Gastrocnemius medialis (tissue), 4 donors: ENCODE results near the gene CRYBG1. TPM values are rescaled to one million over a fixed set of nuclear protein-coding genes. Genes with fewer than 3 reads are reported as not detected.

ENCODE experiments used
- ATAC-seq, 2 donors: fragments of 150-250 bp; one replicate each; pipeline ENCODE4 v1.9.1; 2016
- DNase-seq, 2 donors: peaks; one replicate each; pipeline ENCODE4 v3.0.0-alpha.2; 2019
- H3K27ac ChIP-seq, 4 donors: fragments of 200-600 bp; sonication (generic); 1 replicate in 1 of 4; 2 replicates in 3 of 4; pipeline ENCODE4 v1.5.1; 2016 to 2018; ENCODE audit warnings: mild to moderate bottlenecking in 2 of 4, moderate library complexity in 1 of 4
- H3K27me3 ChIP-seq, 3 donors: fragments of 200-600 bp; sonication (generic) in 2 of 3; 1 replicate in 1 of 3; 2 replicates in 2 of 3; pipeline versions ENCODE4 v1.5.1 to v1.6.0; 2016 to 2019; ENCODE audit warnings: mild to moderate bottlenecking in 1 of 3, moderate library complexity in 1 of 3
- H3K36me3 ChIP-seq, 2 donors: fragments of 200-600 bp; sonication (generic) in 1 of 2; one replicate each; pipeline ENCODE4 v1.5.1; 2017 to 2018
- H3K4me1 ChIP-seq, 2 donors: fragments of 200-600 bp; sonication (generic) in 1 of 2; one replicate each; pipeline ENCODE4 v1.5.1; 2016 to 2017; ENCODE audit warnings: mild to moderate bottlenecking in 2 of 2
- H3K4me3 ChIP-seq, 4 donors: fragments of 200-600 bp; sonication (generic) in 3 of 4; 1 replicate in 1 of 4; 2 replicates in 3 of 4; pipeline ENCODE4 v1.5.1; 2016 to 2019; ENCODE audit warnings: mild to moderate bottlenecking in 2 of 4
- H3K9me3 ChIP-seq, 3 donors: fragments of 200-600 bp; sonication (generic) in 2 of 3; 1 replicate in 1 of 3; 2 replicates in 2 of 3; pipeline ENCODE4 v1.5.1; 2016 to 2019
- POLR2A ChIP-seq, 2 donors: fragments of 450-650 bp; IDR thresholded peaks; one replicate each; pipeline ENCODE4 v1.6.1; 2017; ENCODE audit warnings: antibody characterized with exemption in 2 of 2, mild to moderate bottlenecking in 2 of 2, moderate library complexity in 2 of 2
- in situ Hi-C, 4 donors: fragments of 200-750 bp; cut with MboI; loops; one replicate each; pipeline versions ENCODE4 v1.15.0 to v1.8.0; 2017; ENCODE audit warnings: low sequenced_read_pairs in 4 of 4
- intact Hi-C: fragments of 100-400 bp; cut with DNase I; formaldehyde crosslinking; loops from one replicate; pipeline ENCODE4 v1.15.1; 2023; ENCODE audit warnings: low total_unique reads
- total RNA-seq, 4 donors: library from RNA; depleted of rRNA; stranded (reverse); fragments of >200 nt; gene quantifications; one replicate each; pipeline versions ENCODE4 v1.1.0 to v1.2.3, GENCODE V29; 2016
- TF ChIP-seq, protein P1 (sequence below), 5 experiments: fragments of 450-650 bp in 3 of 5; fragments of 200-600 bp in 2 of 5; sonication (generic) in 2 of 5; IDR thresholded peaks in 4 of 5; conservative IDR thresholded peaks in 1 of 5; 1 replicate in 4 of 5; 2 replicates in 1 of 5; pipeline ENCODE4 v1.5.1; 2016 to 2019; ENCODE audit warnings: antibody characterized with exemption in 5 of 5, mild to moderate bottlenecking in 3 of 5, moderate library complexity in 3 of 5

Gene CRYBG1
- total RNA-seq, 4 donors from 2014 or later = 0.98 to 1.5 (median 1.1) TPM

GRCh38 chr6:106318061-106318460 is 42.5 kb upstream of the CRYBG1 start:
- Histone ChIP-seq H3K4me1 (peaks cover 14 to 28% of the 10 kb centered on the region in 2 donors), H3K27ac (peak overlapping the region; percentile 22 to 71 (median 52)), H3K9me3 (no peaks in the 10 kb centered on the region), H3K4me3 (no peak overlapping the region), H3K36me3 (peaks cover 0 to 15% of the 10 kb centered on the region in 2 donors), H3K27me3 (no peaks in the 10 kb centered on the region)
- in situ Hi-C loops (loop anchor here in 1 of 4 donors (25.0 kb wide), 1 partner anchor 1231 kb away; no protein-coding TSS in a partner anchor), intact Hi-C loops (no loop called here)
- DNase-seq = no peak
- TF ChIP-seq, protein P1, sequence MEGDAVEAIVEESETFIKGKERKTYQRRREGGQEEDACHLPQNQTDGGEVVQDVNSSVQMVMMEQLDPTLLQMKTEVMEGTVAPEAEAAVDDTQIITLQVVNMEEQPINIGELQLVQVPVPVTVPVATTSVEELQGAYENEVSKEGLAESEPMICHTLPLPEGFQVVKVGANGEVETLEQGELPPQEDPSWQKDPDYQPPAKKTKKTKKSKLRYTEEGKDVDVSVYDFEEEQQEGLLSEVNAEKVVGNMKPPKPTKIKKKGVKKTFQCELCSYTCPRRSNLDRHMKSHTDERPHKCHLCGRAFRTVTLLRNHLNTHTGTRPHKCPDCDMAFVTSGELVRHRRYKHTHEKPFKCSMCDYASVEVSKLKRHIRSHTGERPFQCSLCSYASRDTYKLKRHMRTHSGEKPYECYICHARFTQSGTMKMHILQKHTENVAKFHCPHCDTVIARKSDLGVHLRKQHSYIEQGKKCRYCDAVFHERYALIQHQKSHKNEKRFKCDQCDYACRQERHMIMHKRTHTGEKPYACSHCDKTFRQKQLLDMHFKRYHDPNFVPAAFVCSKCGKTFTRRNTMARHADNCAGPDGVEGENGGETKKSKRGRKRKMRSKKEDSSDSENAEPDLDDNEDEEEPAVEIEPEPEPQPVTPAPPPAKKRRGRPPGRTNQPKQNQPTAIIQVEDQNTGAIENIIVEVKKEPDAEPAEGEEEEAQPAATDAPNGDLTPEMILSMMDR (IDR thresholded peaks at IDR 0.05 in 4 of 5, conservative IDR thresholded peaks at IDR 0.05 in 1 of 5) = peak in 1 of 5 experiments; percentile 3
- no peak for TF ChIP-seq POLR2A (IDR thresholded peaks at IDR 0.05)
- ATAC-seq = peak; percentile 39 to 98

DNA sequence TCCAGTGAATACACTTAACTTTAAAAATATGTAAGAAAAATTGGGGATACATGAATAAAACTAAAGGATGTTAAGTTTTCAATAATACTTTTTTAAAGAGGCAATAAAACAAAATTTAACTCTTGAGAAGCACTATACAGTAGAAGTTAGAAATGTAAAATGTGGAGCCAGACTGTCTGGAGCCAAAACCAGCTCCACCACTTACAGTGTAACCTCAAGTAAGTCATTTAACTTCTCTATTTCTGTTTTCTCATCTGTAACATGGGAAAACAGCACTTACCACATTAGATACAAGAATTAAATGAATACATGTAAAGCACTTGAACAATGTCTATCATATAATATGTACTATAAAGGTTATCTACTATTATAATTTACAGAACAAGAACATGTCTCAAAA is 41.7 kb upstream of the CRYBG1 start:
- H3K4me3 ChIP-seq = no peak overlapping the region
- DNase-seq = no peak
- H3K9me3 ChIP-seq = no peaks in the 10 kb centered on the region
- peaks cover 0 to 15% of the 10 kb centered on the region in 2 donors for H3K36me3 ChIP-seq
- intact Hi-C loops (no loop called here), in situ Hi-C loops (loop anchor here in 1 of 4 donors (25.0 kb wide), 1 partner anchor 1232 kb away; no protein-coding TSS in a partner anchor)
- H3K27me3 ChIP-seq = no peaks in the 10 kb centered on the region
- peak overlapping the region in 3 of 4 donors; percentile 22 to 71 (median 56) for H3K27ac ChIP-seq
- no peak for TF ChIP-seq POLR2A (IDR thresholded peaks at IDR 0.05)
- TF ChIP-seq, protein P1 (IDR thresholded peaks at IDR 0.05 in 4 of 5, conservative IDR thresholded peaks at IDR 0.05 in 1 of 5) = no peak
- ATAC-seq = no peak
- H3K4me1 ChIP-seq = peaks cover 18 to 33% of the 10 kb centered on the region in 2 donors

GRCh38 chr6:106321940-106322339 is 38.6 kb upstream of the CRYBG1 start:
- Histone ChIP-seq H3K27me3 (no peaks in the 10 kb centered on the region), H3K36me3 (no peaks in the 10 kb centered on the region), H3K4me1 (peaks cover 21 to 44% of the 10 kb centered on the region in 2 donors), H3K27ac (no peak overlapping the region), H3K9me3 (no peaks in the 10 kb centered on the region), H3K4me3 (no peak overlapping the region)
- ATAC-seq (no peak), DNase-seq (no peak)
- in situ Hi-C loops = loop anchor here in 1 of 4 donors (25.0 kb wide), 1 partner anchor 1235 kb away; no protein-coding TSS in a partner anchor
- TF ChIP-seq, protein P1 (IDR thresholded peaks at IDR 0.05 in 4 of 5, conservative IDR thresholded peaks at IDR 0.05 in 1 of 5) = no peak
- no peak for TF ChIP-seq POLR2A (IDR thresholded peaks at IDR 0.05)
- intact Hi-C loops = loop anchor here (10.0 kb wide), 1 partner anchor 227 kb away; no protein-coding TSS in a partner anchor

DNA sequence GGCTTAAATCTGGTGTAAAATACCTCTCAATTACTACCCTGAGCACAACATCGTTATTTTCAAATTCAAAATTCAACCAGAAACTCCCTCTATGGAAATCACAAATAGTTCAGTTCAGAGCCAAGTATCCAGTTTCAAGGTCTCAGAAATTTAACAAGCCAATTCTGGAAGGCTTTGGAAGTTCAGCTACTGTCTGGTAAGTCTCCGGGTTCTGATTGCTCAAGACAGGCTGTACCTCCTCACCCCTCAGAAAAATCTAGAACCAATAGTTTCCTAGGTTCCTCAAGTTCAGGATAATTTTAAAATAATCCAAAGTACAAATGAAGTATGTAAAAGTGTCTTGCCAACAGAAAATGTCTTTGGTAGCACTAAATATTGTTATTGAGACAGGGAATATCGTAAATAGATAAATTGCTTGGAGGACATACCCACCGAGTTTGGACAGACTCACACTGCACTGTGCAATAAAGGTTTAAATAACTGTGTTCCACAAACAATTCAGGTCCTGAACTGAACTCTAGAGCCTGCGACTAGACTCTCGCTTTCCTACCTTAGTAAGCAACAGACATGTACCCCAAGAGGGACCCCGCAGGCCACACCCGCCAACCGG is 35.7 kb upstream of the CRYBG1 start:
- Histone ChIP-seq H3K4me1 (peaks cover 13 to 23% of the 10 kb centered on the region in 2 donors), H3K9me3 (no peaks in the 10 kb centered on the region), H3K4me3 (peak overlapping the region; percentile 71 to 90 (median 83)), H3K36me3 (no peaks in the 10 kb centered on the region), H3K27me3 (no peaks in the 10 kb centered on the region), H3K27ac (peak overlapping the region; percentile 86 to 93 (median 89))
- TF ChIP-seq, protein P1 (IDR thresholded peaks at IDR 0.05 in 4 of 5, conservative IDR thresholded peaks at IDR 0.05 in 1 of 5) = no peak
- no peak for TF ChIP-seq POLR2A (IDR thresholded peaks at IDR 0.05)
- ATAC-seq (peak; percentile 6 to 7), DNase-seq (no peak)
- in situ Hi-C loops = loop anchor here in 2 of 4 donors (25.0 kb wide), 3 partner anchors 237 to 1238 kb away; no protein-coding TSS in a partner anchor
- intact Hi-C loops = loop anchor here (10.0 kb wide), 1 partner anchor 230 kb away; no protein-coding TSS in a partner anchor
